ENCODE measurements around the gene UNC13A.

The UNC13A gene

DNA sequence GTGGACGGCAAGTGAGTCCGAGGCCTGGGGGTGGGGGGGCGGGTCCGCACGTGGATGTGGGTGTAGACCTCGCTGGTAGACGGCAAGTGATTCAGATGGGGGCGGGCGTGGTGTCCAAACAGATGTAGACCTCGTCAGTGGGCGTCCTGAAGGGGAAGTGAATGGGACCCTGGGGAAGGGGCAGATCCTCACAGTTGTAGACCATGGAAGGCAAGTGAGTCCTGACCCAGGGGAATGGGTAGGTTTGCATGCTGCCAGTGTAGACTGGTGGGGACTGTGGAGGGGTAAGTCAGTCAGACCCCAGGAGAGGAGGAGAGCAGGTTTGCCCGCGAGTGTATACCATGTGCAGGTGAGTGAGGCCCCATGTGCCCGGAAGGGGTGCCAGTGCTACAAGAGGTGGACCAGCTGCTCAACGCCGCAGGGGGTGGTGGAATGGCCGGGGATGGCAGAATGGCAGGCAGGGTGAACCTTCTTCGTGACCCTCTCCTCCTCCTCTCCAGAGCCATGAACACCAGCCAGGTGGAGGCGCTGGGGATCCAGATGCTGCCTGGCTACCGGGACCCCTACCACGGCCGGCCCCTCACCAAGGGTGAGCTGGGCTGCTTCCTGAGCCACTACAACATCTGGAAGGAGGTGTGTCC, 110.6 kb downstream of the UNC13A start:
- H3F3A ChIP-seq (ENCODE audit: low read depth), result no peaks in the 10 kb centered on the region
- H3K4me2 ChIP-seq (ENCODE audit: low read depth, low read length, poor library complexity, severe bottlenecking), result no peak overlapping the region
- H3K36me3 ChIP-seq (ENCODE audit: insufficient read depth, low read length), result peaks cover 68% of the 10 kb centered on the region; the same call in 1 of the 2 replicates
- H3K4me3 ChIP-seq (ENCODE audit: low read length, poor library complexity, severe bottlenecking), result no peak overlapping the region
- H3K27me3 ChIP-seq (ENCODE audit: insufficient read depth, low read length, poor library complexity, severe bottlenecking), result no peaks in the 10 kb centered on the region
- no peaks in the 10 kb centered on the region for H3K9me2 ChIP-seq (replicated peaks; ENCODE audit: low read depth, low read length)
- H2AFZ ChIP-seq (ENCODE audit: low read length), result no peak overlapping the region
- H3K9me3 ChIP-seq (ENCODE audit: insufficient read depth, low read depth, low read length), result no peaks in the 10 kb centered on the region
- H3K4me1 ChIP-seq (ENCODE audit: insufficient read depth, low read length, poor library complexity, severe bottlenecking), result no peaks in the 10 kb centered on the region
- no peaks in the 10 kb centered on the region for H3K79me2 ChIP-seq (ENCODE audit: insufficient read depth, low read length)
- H3K9ac ChIP-seq (ENCODE audit: low read depth, low read length, poor library complexity, severe bottlenecking), result no peak overlapping the region
- no peak for TF ChIP-seq EZH2phosphoT487 (IDR thresholded peaks at IDR 0.05; ENCODE audit: borderline replicate concordance)
- TF ChIP-seq, protein P1, sequence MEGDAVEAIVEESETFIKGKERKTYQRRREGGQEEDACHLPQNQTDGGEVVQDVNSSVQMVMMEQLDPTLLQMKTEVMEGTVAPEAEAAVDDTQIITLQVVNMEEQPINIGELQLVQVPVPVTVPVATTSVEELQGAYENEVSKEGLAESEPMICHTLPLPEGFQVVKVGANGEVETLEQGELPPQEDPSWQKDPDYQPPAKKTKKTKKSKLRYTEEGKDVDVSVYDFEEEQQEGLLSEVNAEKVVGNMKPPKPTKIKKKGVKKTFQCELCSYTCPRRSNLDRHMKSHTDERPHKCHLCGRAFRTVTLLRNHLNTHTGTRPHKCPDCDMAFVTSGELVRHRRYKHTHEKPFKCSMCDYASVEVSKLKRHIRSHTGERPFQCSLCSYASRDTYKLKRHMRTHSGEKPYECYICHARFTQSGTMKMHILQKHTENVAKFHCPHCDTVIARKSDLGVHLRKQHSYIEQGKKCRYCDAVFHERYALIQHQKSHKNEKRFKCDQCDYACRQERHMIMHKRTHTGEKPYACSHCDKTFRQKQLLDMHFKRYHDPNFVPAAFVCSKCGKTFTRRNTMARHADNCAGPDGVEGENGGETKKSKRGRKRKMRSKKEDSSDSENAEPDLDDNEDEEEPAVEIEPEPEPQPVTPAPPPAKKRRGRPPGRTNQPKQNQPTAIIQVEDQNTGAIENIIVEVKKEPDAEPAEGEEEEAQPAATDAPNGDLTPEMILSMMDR (conservative IDR thresholded peaks at IDR 0.05; ENCODE audit: low read length), result no peak
- peaks cover 3% of the 10 kb centered on the region for H4K20me1 ChIP-seq (ENCODE audit: insufficient read depth, low read length, poor library complexity, severe bottlenecking)

DNA sequence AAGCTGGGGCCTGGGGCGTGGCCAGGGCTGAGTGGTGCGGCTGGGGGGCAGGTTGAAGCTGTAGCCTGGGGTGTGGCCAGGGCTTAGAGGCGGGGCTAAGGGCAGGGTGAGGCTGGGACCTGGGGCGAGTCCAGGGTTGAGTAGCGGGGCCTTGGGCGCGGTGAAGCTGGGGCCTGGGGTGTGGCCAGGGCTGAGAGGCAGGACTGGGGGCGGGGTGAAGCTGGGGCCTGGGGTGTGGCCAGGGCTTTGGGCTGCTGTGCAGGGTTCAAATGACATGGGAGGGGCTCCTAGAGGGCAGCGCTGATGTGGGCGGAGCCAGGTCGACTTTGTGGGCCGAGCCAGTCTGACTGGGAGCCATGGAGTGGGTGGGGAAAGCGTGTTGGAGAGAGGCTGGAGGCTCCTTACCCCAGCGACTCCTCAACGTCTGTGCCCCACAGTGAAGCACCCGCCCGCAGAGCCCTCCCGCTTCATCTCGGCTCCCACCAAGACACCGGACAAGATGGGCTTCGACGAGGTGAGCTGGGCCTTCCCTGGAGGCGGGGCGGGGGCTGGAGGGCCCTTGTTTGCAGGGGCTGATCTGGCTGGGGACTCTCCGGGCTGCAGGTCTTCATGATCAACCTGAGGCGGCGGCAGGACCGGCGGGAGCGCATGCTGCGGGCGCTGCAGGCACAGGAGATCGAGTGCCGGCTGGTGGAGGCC, 111.2 kb downstream of the UNC13A start:
- Histone ChIP-seq H3F3A (ENCODE audit: low read depth) (no peaks in the 10 kb centered on the region), H3K79me2 (ENCODE audit: insufficient read depth, low read length) (no peaks in the 10 kb centered on the region), H3K36me3 (ENCODE audit: insufficient read depth, low read length) (peaks cover 68% of the 10 kb centered on the region; the same call in 1 of the 2 replicates), H3K9ac (ENCODE audit: low read depth, low read length, poor library complexity, severe bottlenecking) (no peak overlapping the region), H3K4me1 (ENCODE audit: insufficient read depth, low read length, poor library complexity, severe bottlenecking) (no peaks in the 10 kb centered on the region), H2AFZ (ENCODE audit: low read length) (no peak overlapping the region), H3K4me2 (ENCODE audit: low read depth, low read length, poor library complexity, severe bottlenecking) (no peak overlapping the region), H3K9me2 (replicated peaks; ENCODE audit: low read depth, low read length) (no peaks in the 10 kb centered on the region), H3K27me3 (ENCODE audit: insufficient read depth, low read length, poor library complexity, severe bottlenecking) (no peaks in the 10 kb centered on the region), H4K20me1 (ENCODE audit: insufficient read depth, low read length, poor library complexity, severe bottlenecking) (peaks cover 3% of the 10 kb centered on the region), H3K9me3 (ENCODE audit: insufficient read depth, low read depth, low read length) (no peaks in the 10 kb centered on the region), H3K4me3 (ENCODE audit: low read length, poor library complexity, severe bottlenecking) (no peak overlapping the region)
- TF ChIP-seq, protein P1 (conservative IDR thresholded peaks at IDR 0.05; ENCODE audit: low read length), result no peak
- no peak for TF ChIP-seq EZH2phosphoT487 (IDR thresholded peaks at IDR 0.05; ENCODE audit: borderline replicate concordance)

DNA sequence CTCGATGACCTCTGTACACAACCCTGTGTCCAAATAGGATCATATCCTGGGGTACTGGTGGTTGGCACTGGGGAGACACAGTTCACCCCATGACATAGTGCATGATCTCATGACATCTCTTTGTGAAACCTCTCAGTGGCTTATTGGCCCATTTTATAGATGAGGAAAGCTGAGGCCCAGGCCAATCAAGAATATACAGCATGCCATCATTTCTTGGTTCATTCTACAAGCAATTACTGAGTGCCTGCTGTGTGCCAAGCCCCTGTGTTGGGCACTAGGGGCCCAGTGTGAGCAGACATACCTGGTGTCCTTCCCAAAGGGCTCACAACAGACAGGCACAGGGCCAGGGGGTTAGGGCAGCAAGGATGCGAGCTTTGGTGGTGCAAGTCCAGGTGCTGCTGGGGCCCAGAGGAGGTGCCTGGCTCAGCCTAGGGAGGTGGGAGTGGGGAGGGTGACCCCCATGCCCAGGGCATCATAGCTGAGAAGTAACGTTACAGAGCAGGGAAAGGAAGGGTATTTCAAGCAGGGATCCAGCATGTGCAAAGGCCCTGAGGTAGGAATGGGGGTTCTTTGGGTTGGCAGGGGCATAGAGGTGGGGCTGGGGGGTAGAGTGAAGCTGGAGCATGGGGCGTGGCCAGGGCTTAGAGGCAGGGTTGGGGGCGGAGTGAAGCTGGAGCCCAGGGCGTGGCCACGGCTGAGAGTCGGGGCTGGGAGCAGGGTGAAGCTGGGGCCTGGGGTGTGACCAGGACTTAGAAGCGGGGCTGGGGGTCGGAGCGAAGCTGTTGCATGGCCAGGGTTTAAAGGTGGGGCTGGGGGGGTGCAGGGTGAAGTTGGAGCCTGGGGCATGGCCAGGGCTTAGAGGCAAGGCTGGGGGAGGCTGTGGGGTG, 112.0 kb downstream of the UNC13A start:
- no peak overlapping the region for H3K4me2 ChIP-seq (ENCODE audit: low read depth, low read length, poor library complexity, severe bottlenecking)
- H3K9me2 ChIP-seq (replicated peaks; ENCODE audit: low read depth, low read length), result no peaks in the 10 kb centered on the region
- H3K9me3 ChIP-seq (ENCODE audit: insufficient read depth, low read depth, low read length), result no peaks in the 10 kb centered on the region
- H3K9ac ChIP-seq (ENCODE audit: low read depth, low read length, poor library complexity, severe bottlenecking), result no peak overlapping the region
- no peaks in the 10 kb centered on the region for H3K4me1 ChIP-seq (ENCODE audit: insufficient read depth, low read length, poor library complexity, severe bottlenecking)
- no peak overlapping the region for H3K4me3 ChIP-seq (ENCODE audit: low read length, poor library complexity, severe bottlenecking)
- TF ChIP-seq, protein P1 (conservative IDR thresholded peaks at IDR 0.05; ENCODE audit: low read length), result no peak
- no peak for TF ChIP-seq EZH2phosphoT487 (IDR thresholded peaks at IDR 0.05; ENCODE audit: borderline replicate concordance)
- H3K79me2 ChIP-seq (ENCODE audit: insufficient read depth, low read length), result no peaks in the 10 kb centered on the region
- peaks cover 66% of the 10 kb centered on the region; the same call in 1 of the 2 replicates for H3K36me3 ChIP-seq (ENCODE audit: insufficient read depth, low read length)
- H3F3A ChIP-seq (ENCODE audit: low read depth), result no peaks in the 10 kb centered on the region
- H2AFZ ChIP-seq (ENCODE audit: low read length), result no peak overlapping the region
- peaks cover 3% of the 10 kb centered on the region for H4K20me1 ChIP-seq (ENCODE audit: insufficient read depth, low read length, poor library complexity, severe bottlenecking)
- H3K27me3 ChIP-seq (ENCODE audit: insufficient read depth, low read length, poor library complexity, severe bottlenecking), result no peaks in the 10 kb centered on the region
